KOPT-K1 (cell line): Measurements from ENCODE around the gene UNK.

Experiments
- H3K27ac ChIP-seq: fragments of 200-600 bp; sonication (generic); 2 replicates; pipeline ENCODE4 v1.5.1; 2016; ENCODE audit warnings: antibody characterized with exemption, mild to moderate bottlenecking, low read depth, low read length; ENCODE audit not compliant: poor library complexity, severe bottlenecking
- H3K36me3 ChIP-seq: fragments of 200-600 bp; sonication (generic); 2 replicates; pipeline ENCODE4 v1.5.1; 2017; ENCODE audit warnings: antibody characterized with exemption, mild to moderate bottlenecking, low read length, moderate library complexity; ENCODE audit not compliant: insufficient read depth
- H3K9me3 ChIP-seq: fragments of 200-600 bp; sonication (generic); 2 replicates; pipeline ENCODE4 v1.5.1; 2017; ENCODE audit warnings: antibody characterized with exemption, low read length, mild to moderate bottlenecking; ENCODE audit not compliant: insufficient read depth, poor library complexity, severe bottlenecking

UNK gene

DNA sequence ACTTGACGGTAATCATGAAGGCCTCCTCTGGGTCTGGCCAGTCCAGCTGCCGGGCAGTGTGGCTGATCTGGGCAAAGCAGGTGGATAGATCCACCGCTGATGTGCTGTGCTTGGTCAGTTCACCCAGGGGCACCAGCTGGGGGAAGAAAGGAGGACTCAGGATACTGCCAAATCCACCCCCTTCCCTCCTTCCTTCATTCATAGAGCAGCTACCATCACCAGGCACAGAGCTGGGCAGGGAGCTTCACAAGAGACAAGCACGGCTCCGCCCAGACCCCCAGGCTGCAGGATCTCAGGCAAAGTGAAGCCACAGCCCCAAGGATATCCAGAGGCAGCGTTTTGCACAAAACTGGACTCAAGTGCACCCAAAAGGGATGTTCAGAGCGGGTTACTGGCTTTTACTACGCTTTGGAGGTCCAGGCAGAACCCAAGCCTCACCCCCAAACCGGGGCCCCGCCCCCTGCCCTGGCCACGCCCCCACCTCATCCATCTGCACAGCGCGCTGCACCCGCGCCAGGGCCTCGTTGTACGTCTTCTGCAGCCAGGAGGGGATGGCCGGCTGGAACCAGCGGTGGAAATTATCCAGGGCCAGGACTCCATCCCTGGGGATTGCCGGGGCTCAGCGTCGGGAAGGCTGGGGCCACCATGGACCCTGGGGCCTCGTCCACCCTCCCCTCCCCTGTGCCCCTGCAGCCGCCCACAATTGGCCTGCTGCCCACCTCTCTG is 50.5 kb downstream of the UNK start:
- Histone ChIP-seq H3K9me3 (no peaks in the 10 kb centered on the region), H3K27ac (peak overlapping the region; percentile 93), H3K36me3 (peaks cover 86% of the 10 kb centered on the region)

DNA sequence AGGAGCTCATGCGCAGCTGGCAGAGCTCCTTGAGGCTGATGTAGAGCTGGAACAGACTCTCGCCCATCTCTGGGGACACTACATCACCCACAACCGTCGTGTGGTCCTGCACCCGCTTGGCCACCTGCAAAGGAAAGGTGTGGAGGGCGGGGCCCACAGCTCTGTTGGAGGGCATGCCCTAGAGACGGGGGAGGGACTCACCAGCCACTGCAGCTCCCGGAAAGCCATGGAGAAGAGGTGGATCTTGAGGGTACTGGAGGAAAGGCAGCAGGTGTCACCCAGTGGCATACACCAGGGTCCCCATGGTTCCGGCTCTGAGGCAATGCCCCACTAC is 51.0 kb downstream of the UNK start:
- H3K27ac ChIP-seq = peak overlapping the region; percentile 29
- H3K9me3 ChIP-seq = no peaks in the 10 kb centered on the region
- peaks cover 86% of the 10 kb centered on the region for H3K36me3 ChIP-seq

- no peaks in the 10 kb centered on the region for H3K9me3 ChIP-seq
- H3K27ac ChIP-seq = peak overlapping the region; percentile 29
- H3K36me3 ChIP-seq = peaks cover 81% of the 10 kb centered on the region
These were observed 52.0 kb downstream of the UNK start for GRCh38 chr17:75836605-75837004.

DNA sequence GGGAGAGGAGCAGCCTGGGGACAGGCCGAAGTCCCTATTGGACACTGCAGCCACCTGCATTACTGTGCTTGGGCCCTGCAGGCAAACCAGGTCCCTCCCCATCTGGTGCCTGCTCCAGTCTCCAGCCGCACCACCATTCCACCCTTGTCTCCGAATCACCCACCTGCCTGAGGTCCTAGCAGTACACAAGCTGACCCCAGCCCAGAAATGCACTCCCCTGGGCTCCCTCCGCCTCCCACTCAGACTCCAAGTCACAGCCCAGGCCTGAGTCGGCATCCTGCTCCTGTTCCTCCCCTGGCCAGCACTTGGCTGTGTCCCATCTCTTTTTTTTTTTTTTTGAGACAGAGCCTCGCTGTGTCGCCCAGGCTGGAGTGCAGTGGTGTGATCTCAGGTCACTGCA is 53.3 kb downstream of the UNK start:
- no peak overlapping the region for H3K27ac ChIP-seq
- peaks cover 88% of the 10 kb centered on the region for H3K36me3 ChIP-seq
- no peaks in the 10 kb centered on the region for H3K9me3 ChIP-seq

DNA sequence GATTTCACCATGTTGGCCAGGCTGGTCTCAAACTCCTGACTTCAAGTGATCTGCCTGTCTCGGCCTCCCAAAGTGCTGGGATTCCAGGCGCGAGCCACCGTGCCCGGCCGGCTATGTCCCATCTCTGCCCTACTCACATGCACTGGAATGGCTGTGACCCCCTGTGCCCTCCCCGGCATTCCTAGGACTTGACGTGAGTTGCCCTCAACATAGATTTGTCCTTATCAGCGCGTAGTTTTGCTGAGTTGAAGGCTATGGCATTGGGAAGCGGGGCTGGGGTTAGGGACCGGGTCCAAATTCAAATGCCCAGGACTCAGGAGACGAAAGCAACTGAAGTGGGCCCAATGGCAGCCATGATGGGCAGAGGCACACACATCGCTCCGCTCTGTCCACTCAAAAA is 53.8 kb downstream of the UNK start:
- H3K9me3 ChIP-seq = no peaks in the 10 kb centered on the region
- peaks cover 84% of the 10 kb centered on the region for H3K36me3 ChIP-seq
- H3K27ac ChIP-seq = no peak overlapping the region

DNA sequence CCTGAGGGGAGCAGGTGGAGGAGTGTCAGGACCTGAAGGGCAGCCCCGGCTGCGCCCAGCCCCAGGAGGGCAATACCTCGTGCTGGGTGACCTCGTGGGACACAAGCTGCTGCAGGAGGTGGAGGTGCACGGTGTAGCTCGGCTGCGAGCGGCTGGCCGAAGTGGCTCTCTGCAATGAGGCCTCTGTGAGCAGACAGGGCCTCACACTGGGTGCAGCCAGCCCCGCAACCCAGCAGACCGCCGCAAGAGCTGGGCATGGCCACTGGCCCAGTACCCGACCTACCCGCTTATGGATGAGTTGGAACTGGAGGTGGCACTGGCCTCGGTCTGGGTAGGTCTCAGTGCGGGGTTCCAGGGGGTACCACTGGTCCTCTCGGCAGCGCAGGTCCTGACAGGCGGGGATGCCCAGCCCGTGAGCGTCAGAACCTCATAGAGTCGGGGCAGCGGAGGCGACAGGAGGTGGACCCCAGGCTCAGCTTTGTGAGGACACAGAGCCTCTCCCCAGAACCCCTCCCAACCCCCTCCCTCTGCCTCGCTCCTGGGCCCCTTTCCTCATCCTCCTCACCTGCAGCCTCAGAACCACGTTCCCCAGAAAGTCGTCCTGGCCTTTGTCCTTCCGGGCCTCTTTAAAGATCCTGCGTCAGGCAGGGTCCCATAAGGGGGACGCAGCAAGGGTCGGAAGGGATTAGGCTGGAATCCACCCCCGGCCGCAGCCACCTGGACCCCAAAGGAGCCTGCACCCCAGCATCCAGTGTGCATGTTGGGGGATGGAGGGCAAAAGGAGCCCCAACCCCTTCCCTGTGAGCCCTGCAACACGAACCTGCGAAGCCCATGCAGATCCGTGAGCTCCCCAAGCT is 55.6 kb downstream of the UNK start:
- Histone ChIP-seq H3K9me3 (no peaks in the 10 kb centered on the region), H3K27ac (no peak overlapping the region), H3K36me3 (peaks cover 67% of the 10 kb centered on the region)

GRCh38 chr17:75840799-75841164 is 56.2 kb downstream of the UNK start:
- H3K9me3 ChIP-seq = no peaks in the 10 kb centered on the region
- H3K36me3 ChIP-seq = peaks cover 62% of the 10 kb centered on the region

GRCh38 chr17:75842411-75842810 is 57.8 kb downstream of the UNK start:
- Histone ChIP-seq H3K27ac (peak overlapping the region; percentile 91), H3K36me3 (peaks cover 62% of the 10 kb centered on the region), H3K9me3 (no peaks in the 10 kb centered on the region)

More at GRCh38 chr17:75840799-75841164, 56.2 kb downstream of the UNK start:
- no peak overlapping the region for H3K27ac ChIP-seq

DNA sequence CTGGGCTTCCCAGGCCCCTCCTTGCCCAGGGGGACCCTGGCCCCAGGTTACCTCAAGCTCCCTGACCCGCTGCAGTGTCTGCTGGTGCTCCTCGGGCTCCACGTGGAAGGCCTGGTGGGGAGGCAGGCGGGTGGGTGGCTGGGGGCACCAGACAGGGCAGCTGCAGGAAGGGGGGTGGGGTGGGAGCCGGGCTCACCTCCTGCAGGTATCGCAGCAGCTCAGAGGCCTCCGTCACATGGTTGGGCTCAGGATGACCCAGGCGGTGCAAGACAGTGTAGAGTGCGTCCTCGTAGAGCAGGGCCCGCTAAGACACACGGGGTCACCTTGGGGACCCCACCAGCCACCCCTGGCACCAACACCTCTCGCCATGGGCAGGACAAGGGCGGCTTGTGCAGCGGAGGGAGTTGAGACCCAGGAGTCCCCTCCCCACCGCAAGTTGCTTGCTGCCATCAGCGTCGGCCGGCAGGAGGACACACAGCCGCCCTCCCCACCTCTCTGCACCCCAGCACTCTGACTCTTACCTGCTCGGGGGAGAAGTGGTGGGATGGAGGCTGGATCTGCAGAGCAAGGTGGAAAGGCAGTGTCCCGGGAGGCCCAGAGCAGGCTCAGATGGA is 58.5 kb downstream of the UNK start:
- Histone ChIP-seq H3K36me3 (peaks cover 62% of the 10 kb centered on the region), H3K9me3 (no peaks in the 10 kb centered on the region), H3K27ac (peak overlapping the region; percentile 91)

- no peaks in the 10 kb centered on the region for H3K9me3 ChIP-seq
- peak within 1 kb of the TSS; percentile 91 for H3K27ac ChIP-seq
- H3K36me3 ChIP-seq = peaks cover 62% of the 10 kb centered on the region
These were observed 59.2 kb downstream of the UNK start, which contains the start of gene UNC13D for GRCh38 chr17:75843577-75844529. Gene UNC13D (minus strand): TSS chr17:75844404. CDS start chr17:75844337, 67 bp downstream.

GRCh38 chr17:75844530-75845057 is 60.0 kb downstream of the UNK start:
- Histone ChIP-seq H3K9me3 (no peaks in the 10 kb centered on the region), H3K36me3 (peaks cover 62% of the 10 kb centered on the region), H3K27ac (peak overlapping the region; percentile 91)

DNA sequence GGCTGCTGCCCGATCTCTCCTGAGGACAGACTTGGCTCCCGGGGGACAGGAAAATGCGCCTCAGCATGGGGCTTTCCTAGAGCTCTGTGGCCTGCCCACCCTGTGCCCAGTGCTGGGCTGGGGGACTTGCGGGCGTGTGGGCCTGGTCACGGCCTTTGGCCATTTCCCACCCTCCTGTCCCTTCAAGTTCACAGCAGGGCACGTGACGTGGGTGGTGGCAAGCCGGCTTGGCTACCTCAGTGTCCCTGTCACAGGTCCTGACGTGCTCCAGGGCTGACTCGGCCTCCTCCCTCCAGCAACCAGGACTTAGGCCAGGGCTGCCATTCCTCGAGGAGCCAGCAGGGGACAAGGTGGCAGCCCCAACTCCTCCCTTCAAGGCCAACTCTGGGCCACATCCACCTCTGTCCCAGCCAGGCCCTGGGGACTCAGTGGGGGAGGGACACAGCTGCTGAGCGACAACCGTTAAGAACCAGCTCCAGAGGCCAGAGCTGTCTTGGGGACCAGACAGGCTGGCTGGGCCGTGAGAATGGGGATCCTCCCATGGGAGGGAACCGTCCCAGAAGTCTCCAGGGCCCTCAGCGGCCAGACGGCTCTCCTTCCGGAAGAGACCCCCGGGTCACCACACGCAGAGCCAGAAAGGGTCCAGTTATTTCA is 60.6 kb downstream of the UNK start:
- Histone ChIP-seq H3K9me3 (no peaks in the 10 kb centered on the region), H3K36me3 (peaks cover 62% of the 10 kb centered on the region), H3K27ac (peak overlapping the region; percentile 91)

GRCh38 chr17:75845933-75846691 is 61.5 kb downstream of the UNK start:
- Histone ChIP-seq H3K27ac (peak overlapping the region; percentile 91), H3K9me3 (no peaks in the 10 kb centered on the region), H3K36me3 (peaks cover 63% of the 10 kb centered on the region)
